Measurements from ENCODE around the gene SPSB4. TPM values are rescaled to one million over a fixed set of nuclear protein-coding genes. Genes with fewer than 3 reads are reported as not detected.

SPSB4 gene
- total and polyA plus RNA-seq, 2 donors (not counting 1 experiment from before 2014, with no cell fraction given), result not detected

DNA sequence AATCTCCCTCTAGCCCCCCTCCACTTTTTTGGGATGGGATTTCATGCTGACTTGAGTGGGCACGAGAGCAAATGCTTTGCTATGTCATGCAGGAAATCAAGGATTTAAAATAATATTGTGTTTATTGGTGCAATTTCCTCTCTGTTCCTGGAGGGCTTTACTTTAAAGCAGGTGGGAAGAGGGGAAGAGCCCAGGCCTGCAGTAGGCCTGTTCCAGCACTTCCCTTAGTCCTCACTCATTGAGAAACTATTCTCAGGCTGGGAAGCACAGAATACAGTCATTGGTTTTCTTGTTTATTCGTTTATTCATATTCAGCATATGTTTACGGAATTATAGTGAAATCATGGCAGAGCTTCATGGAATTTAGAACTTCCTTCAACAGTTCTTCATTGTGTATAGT, 41.7 kb upstream of the SPSB4 start:
- H3K4me1 ChIP-seq (ENCODE audit: control insufficient read depth in 2 of 2, insufficient read depth in 2 of 2, low read length in 2 of 2), result no peaks in the 10 kb centered on the region
- POLR2A ChIA-PET, result no interaction called here
- H3K27me3 ChIP-seq (replicated peaks in 1 of 4; ENCODE audit: control extremely low read depth in 1 of 4, control insufficient read depth in 3 of 4, insufficient read depth in 4 of 4, low read length in 3 of 4), result peaks cover 0 to 4% (median 1%) of the 10 kb centered on the region in 4 experiments
- intact Hi-C loops (cut with micrococcal nuclease), result no loop called here
- H2AFZ ChIP-seq (ENCODE audit: insufficient read depth, low read depth, low read length, poor library complexity, severe bottlenecking), result no peak overlapping the region
- Mint-ChIP-seq H3K4me3 (no peak overlapping the region), H3K4me1 (peaks cover 4% of the 10 kb centered on the region), H3K9me3 (ENCODE audit: insufficient read depth) (no peaks in the 10 kb centered on the region), H3K27ac (no peak overlapping the region), H3K27me3 (peaks cover 43% of the 10 kb centered on the region)
- no peaks in the 10 kb centered on the region for H3K9me3 ChIP-seq (ENCODE audit: control extremely low read depth in 1 of 3, control insufficient read depth in 2 of 3, insufficient read depth in 1 of 3, low read length in 2 of 3)
- H4K20me1 ChIP-seq (ENCODE audit: control insufficient read depth, insufficient read depth, low read length, poor library complexity, severe bottlenecking), result no peaks in the 10 kb centered on the region
- WGBS (ENCODE audit: insufficient coverage), result no CpG with 5 or more reads among the region's 3 CpGs
- DNase-seq, result no peak
- no peak overlapping the region for H3K4me2 ChIP-seq (replicated peaks; ENCODE audit: low read depth, low read length, poor library complexity, severe bottlenecking)
- H3K9ac ChIP-seq (ENCODE audit: low read length), result no peak overlapping the region
- TF ChIP-seq EZH2 (IDR thresholded peaks at IDR 0.05; ENCODE audit: borderline replicate concordance, insufficient read depth, low read depth, low read length, poor library complexity, severe bottlenecking), result no peak
- TF ChIP-seq, protein P1, sequence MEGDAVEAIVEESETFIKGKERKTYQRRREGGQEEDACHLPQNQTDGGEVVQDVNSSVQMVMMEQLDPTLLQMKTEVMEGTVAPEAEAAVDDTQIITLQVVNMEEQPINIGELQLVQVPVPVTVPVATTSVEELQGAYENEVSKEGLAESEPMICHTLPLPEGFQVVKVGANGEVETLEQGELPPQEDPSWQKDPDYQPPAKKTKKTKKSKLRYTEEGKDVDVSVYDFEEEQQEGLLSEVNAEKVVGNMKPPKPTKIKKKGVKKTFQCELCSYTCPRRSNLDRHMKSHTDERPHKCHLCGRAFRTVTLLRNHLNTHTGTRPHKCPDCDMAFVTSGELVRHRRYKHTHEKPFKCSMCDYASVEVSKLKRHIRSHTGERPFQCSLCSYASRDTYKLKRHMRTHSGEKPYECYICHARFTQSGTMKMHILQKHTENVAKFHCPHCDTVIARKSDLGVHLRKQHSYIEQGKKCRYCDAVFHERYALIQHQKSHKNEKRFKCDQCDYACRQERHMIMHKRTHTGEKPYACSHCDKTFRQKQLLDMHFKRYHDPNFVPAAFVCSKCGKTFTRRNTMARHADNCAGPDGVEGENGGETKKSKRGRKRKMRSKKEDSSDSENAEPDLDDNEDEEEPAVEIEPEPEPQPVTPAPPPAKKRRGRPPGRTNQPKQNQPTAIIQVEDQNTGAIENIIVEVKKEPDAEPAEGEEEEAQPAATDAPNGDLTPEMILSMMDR (IDR thresholded peaks at IDR 0.05), result no peak
- CTCF ChIA-PET, result interaction anchor here (1.0 to 1.2 kb wide), 2 partner anchors 9 to 182 kb away, joined by 3 to 7 read pairs; no protein-coding TSS in a partner anchor
- H3K79me2 ChIP-seq (ENCODE audit: control insufficient read depth, insufficient read depth, low read length), result no peaks in the 10 kb centered on the region
- no peak overlapping the region for H3K27ac ChIP-seq (ENCODE audit: low read length in 2 of 2)
- H3K4me3 ChIP-seq (ENCODE audit: control extremely low read depth in 1 of 5, extremely low read depth in 1 of 5, insufficient read depth in 1 of 5, low read depth in 2 of 5, low read length in 4 of 5), result no peak overlapping the region
- no peaks in the 10 kb centered on the region for H3K36me3 ChIP-seq (replicated peaks in 1 of 2; ENCODE audit: control extremely low read depth in 1 of 2, control insufficient read depth in 1 of 2, extremely low read depth in 1 of 2, insufficient read depth in 2 of 2, low read length in 1 of 2)
- ATAC-seq (ENCODE audit: low read depth), result no peak

GRCh38 chr3:141011232-141011996, 39.7 kb upstream of the SPSB4 start:
- Histone ChIP-seq H4K20me1 (ENCODE audit: control insufficient read depth, insufficient read depth, low read length, poor library complexity, severe bottlenecking) (no peaks in the 10 kb centered on the region), H3K36me3 (replicated peaks in 1 of 2; ENCODE audit: control extremely low read depth in 1 of 2, control insufficient read depth in 1 of 2, extremely low read depth in 1 of 2, insufficient read depth in 2 of 2, low read length in 1 of 2) (no peaks in the 10 kb centered on the region), H3K27me3 (replicated peaks in 1 of 4; ENCODE audit: control extremely low read depth in 1 of 4, control insufficient read depth in 3 of 4, insufficient read depth in 4 of 4, low read length in 3 of 4) (peaks cover 0 to 4% (median 1%) of the 10 kb centered on the region in 4 experiments), H3K4me2 (replicated peaks; ENCODE audit: low read depth, low read length, poor library complexity, severe bottlenecking) (no peak overlapping the region), H3K9me3 (ENCODE audit: control extremely low read depth in 1 of 3, control insufficient read depth in 2 of 3, insufficient read depth in 1 of 3, low read length in 2 of 3) (no peaks in the 10 kb centered on the region), H3K4me1 (ENCODE audit: control insufficient read depth in 2 of 2, insufficient read depth in 2 of 2, low read length in 2 of 2) (no peaks in the 10 kb centered on the region), H3K27ac (ENCODE audit: low read length in 2 of 2) (no peak overlapping the region), H3K79me2 (ENCODE audit: control insufficient read depth, insufficient read depth, low read length) (no peaks in the 10 kb centered on the region), H3K9ac (ENCODE audit: low read length) (no peak overlapping the region), H2AFZ (ENCODE audit: insufficient read depth, low read depth, low read length, poor library complexity, severe bottlenecking) (no peak overlapping the region), H3K4me3 (ENCODE audit: control extremely low read depth in 1 of 5, extremely low read depth in 1 of 5, insufficient read depth in 1 of 5, low read depth in 2 of 5, low read length in 4 of 5) (no peak overlapping the region)
- Mint-ChIP-seq H3K9me3 (ENCODE audit: insufficient read depth) (no peaks in the 10 kb centered on the region), H3K27ac (no peak overlapping the region), H3K27me3 (peaks cover 54% of the 10 kb centered on the region), H3K4me3 (no peak overlapping the region), H3K4me1 (peaks cover 4% of the 10 kb centered on the region)
- intact Hi-C loops (cut with micrococcal nuclease), result loop anchor here (1.0 kb wide), 1 partner anchor 179 kb away; no protein-coding TSS in a partner anchor
- TF ChIP-seq, protein P1 (IDR thresholded peaks at IDR 0.05), result peak; percentile 71
- no peak for TF ChIP-seq EZH2 (IDR thresholded peaks at IDR 0.05; ENCODE audit: borderline replicate concordance, insufficient read depth, low read depth, low read length, poor library complexity, severe bottlenecking)
- ChIA-PET POLR2A (no interaction called here), CTCF (interaction anchor here (1.0 to 1.4 kb wide), 2 partner anchors 94 to 443 kb away, joined by 3 read pairs; no protein-coding TSS in a partner anchor)
- DNase-seq, result peak; percentile 52
- ATAC-seq (ENCODE audit: low read depth), result peak; percentile 43
- 0% methylated on average over 9 of the region's 13 CpGs for WGBS (ENCODE audit: insufficient coverage)
